Mucosa of descending colon (tissue), 3 donors: ENCODE measurements around the gene SECTM1. TPM values are rescaled to one million over a fixed set of nuclear protein-coding genes. Genes with fewer than 3 reads are reported as not detected.

Experiments
- ATAC-seq: fragments of 200-7000 bp; cut with Tn5 transposase; one replicate; pipeline ENCODE4 v1.9.1; 2020; ENCODE audit warnings: mild to moderate bottlenecking, moderate library complexity
- DNase-seq, 3 donors: peaks; one replicate each; pipeline ENCODE4 v3.0.0-alpha.2; 2020
- H3K36me3 ChIP-seq: fragments of 200-600 bp; one replicate; pipeline ENCODE4 v1.8.0; 2021; ENCODE audit warnings: low read depth, mild to moderate bottlenecking
- H3K4me1 ChIP-seq: fragments of 200-600 bp; one replicate; pipeline ENCODE4 v1.8.0; 2021; ENCODE audit warnings: low read depth, mild to moderate bottlenecking
- H3K4me3 ChIP-seq: fragments of 200-600 bp; one replicate; pipeline ENCODE4 v1.8.0; 2021; ENCODE audit warnings: mild to moderate bottlenecking
- H3K9me3 ChIP-seq: fragments of 200-600 bp; one replicate; pipeline ENCODE4 v1.8.0; 2021; ENCODE audit warnings: mild to moderate bottlenecking
- CTCF ChIP-seq: fragments of 200-600 bp; IDR thresholded peaks from one replicate; pipeline ENCODE4 v1.8.0; 2022; ENCODE audit warnings: antibody characterized with exemption, mild to moderate bottlenecking
- intact Hi-C, 2 donors: fragments of 100-400 bp; cut with DNase I in 1 of 2; cut with micrococcal nuclease in 1 of 2; formaldehyde crosslinking; loops; one replicate each; pipeline versions ENCODE4 v1.11.0 to v1.11.1; 2022; cut with DNase I, micrococcal nuclease
- total RNA-seq, 3 donors: library from RNA; stranded (reverse); fragmentation: NEBNext Ultra II Directional in 2 of 3; extraction: Animal tissue kit (Norgen Biotek cat#: 25700) in 2 of 3; gene quantifications; one replicate each; pipeline versions ENCODE4 v1.2.1 to v1.2.4, GENCODE V29; 2021 to 2023
- donor health status: DM: no; HTN: no; CAD: no; lungs with moderate emphysema.
- donor health status: DM: no; HTN: no; CAD: no.
- donor health status: DM: no; HTN: yes; CAD: no.

SECTM1 gene
- total RNA-seq, 3 donors from 2014 or later = 127 to 268 (median 213) TPM

DNA sequence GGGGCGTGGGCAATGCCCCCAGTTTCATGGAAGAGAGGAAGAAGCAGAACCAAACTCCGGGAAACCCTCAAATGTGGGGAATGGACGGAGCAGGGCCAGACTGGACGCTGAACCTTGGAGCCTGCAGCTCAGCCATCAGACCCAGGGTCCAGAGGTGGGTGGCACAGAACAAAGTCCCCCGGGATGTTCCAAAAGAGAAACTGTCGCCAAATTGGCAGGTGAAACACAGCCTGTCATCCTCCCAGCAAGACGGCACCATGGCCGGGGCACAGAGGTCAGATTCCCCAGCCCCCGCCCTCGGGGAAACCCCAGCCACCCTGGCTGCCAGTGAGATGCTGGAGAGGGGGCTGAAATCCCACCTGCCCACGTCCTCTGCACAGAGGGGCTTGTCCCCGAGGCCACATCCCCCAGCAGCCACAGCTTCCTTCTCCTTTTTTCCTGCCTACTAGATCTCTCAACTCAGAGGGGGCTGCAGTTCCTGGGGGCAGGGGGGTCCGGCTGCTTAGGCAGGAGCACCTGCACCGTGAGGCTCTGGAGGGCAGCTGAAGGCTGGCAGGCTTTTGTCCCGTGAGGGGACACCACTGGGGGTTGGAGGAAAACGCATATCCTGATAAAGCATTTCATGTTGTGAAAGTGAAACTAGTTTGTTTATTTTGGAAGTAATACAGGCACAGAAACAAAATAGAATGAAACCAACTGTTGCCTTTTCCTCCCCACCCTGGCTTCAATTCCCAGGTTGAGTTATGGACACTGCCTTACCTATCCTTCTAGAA, 1.2 kb upstream of the SECTM1 start:
- intact Hi-C loops = no loop called here
- DNase-seq (peak; percentile 48 to 73 (median 68)), ATAC-seq (peak; percentile 12)
- TF ChIP-seq CTCF = no peak
- Histone ChIP-seq H3K9me3 (no peaks in the 10 kb centered on the region), H3K4me3 (no peak overlapping the region), H3K4me1 (peaks cover 58% of the 10 kb centered on the region), H3K36me3 (no peaks in the 10 kb centered on the region)

DNA sequence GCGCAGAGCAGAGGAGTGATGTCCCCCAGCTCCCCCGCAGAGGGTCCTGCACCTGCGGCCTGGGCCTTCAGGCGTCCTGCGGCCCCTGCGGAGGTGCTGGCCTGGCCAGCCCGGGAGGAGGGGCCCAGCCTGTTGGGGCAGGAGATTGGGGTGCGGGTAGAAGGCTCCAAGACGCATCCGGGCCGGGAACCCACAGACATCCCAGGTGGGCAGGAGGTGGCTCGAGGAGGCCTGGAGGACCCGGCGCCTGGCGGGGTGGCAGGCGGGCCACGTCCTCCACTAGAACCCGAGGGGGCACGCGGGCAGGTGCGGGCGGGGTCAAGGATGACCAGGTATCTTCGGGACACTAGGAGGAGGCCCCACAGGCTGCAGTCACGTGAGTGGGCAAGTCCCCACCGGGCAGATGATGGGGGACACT, 647 bp upstream of the SECTM1 start:
- Histone ChIP-seq H3K4me3 (no peak overlapping the region), H3K9me3 (no peaks in the 10 kb centered on the region), H3K36me3 (no peaks in the 10 kb centered on the region), H3K4me1 (peaks cover 60% of the 10 kb centered on the region)
- intact Hi-C loops = no loop called here
- no peak for TF ChIP-seq CTCF
- DNase-seq (peak in 2 of 3 donors; percentile 46 to 74), ATAC-seq (no peak)

- no peak overlapping the region for H3K4me3 ChIP-seq
- no peaks in the 10 kb centered on the region for H3K9me3 ChIP-seq
- peaks cover 70% of the 10 kb centered on the region for H3K4me1 ChIP-seq
- no peak for TF ChIP-seq CTCF
- intact Hi-C loops = no loop called here
- DNase-seq (peak; percentile 59 to 76 (median 61)), ATAC-seq (peak; percentile 9)
- no peaks in the 10 kb centered on the region for H3K36me3 ChIP-seq
Measured at GRCh38 chr17:82332669-82333278, 792 bp downstream of the SECTM1 start.

DNA sequence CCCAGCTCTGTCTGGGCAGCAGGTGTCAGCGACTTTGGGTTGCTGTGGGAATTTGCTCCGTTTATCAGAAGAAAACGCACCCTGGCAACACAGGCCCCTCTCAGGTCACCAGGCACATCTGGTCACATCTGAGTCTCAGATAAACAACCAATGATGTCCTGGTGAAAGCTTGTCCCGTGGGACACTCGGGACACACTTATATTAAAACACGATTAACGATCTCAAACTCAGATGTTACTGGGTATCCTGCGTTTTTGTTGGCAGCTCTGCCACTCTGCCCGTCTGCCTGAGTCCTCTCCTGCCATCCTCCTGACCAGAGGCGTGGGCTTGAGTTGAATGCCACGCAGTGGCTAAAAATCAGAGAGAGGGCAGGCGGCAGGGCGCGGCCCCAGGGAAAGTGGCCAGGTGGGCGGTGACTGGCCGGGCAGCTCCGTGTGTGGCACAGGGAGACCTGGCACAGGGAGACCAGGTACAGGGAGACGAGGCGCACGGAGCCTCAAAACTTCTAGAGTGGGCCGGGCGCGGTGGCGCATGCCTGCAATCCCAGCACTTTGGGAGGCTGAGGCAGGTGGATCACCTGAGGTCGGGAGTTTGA, 2.1 kb downstream of the SECTM1 start:
- H3K9me3 ChIP-seq = no peaks in the 10 kb centered on the region
- ATAC-seq (no peak), DNase-seq (peak; percentile 63 to 77 (median 64))
- no peak for TF ChIP-seq CTCF
- peaks cover 70% of the 10 kb centered on the region for H3K4me1 ChIP-seq
- no peaks in the 10 kb centered on the region for H3K36me3 ChIP-seq
- intact Hi-C loops = no loop called here
- no peak overlapping the region for H3K4me3 ChIP-seq

GRCh38 chr17:82330322-82331239, 3.0 kb downstream of the SECTM1 start:
- ATAC-seq = peak; percentile 0
- Histone ChIP-seq H3K4me1 (peaks cover 62% of the 10 kb centered on the region), H3K4me3 (no peak overlapping the region), H3K9me3 (no peaks in the 10 kb centered on the region), H3K36me3 (no peaks in the 10 kb centered on the region)
- TF ChIP-seq CTCF = no peak
- DNase-seq = peak; percentile 58 to 81 (median 76)
- intact Hi-C loops = no loop called here
